HG03520 (cell line): Measurements from ENCODE around the gene ADCY9.
"Not testable (repeated sequence)": the region's sequence is repeated elsewhere in the genome, so short reads cannot be mapped to it uniquely, and the experiment has no call there.

Experiments
- ATAC-seq: cut with Tn5 transposase; IDR thresholded peaks from one replicate; pipeline ENCODE4 v1.9.1; 2021; ENCODE audit warnings: mild to moderate bottlenecking, moderate library complexity; ENCODE audit not compliant: unreplicated experiment

Gene ADCY9

GRCh38 chr16:4116325-4117249, at the start of gene ADCY9:
Gene ADCY9 (minus strand): TSS chr16:4116442. CDS start chr16:4115442, 1,000 bp downstream.
- no peak for ATAC-seq

GRCh38 chr16:4160658-4161430, 44.6 kb upstream of the ADCY9 start:
- no peak for ATAC-seq

- ATAC-seq = no peak
Observed at GRCh38 chr16:4159726-4160125, 43.5 kb upstream of the ADCY9 start.

GRCh38 chr16:4158143-4159093, 42.2 kb upstream of the ADCY9 start:
- ATAC-seq = no peak

- no peak for ATAC-seq
Observed at GRCh38 chr16:4157376-4157825, 41.2 kb upstream of the ADCY9 start.

GRCh38 chr16:4156503-4156902, 40.3 kb upstream of the ADCY9 start:
- ATAC-seq = not testable (repeated sequence)

- not testable (repeated sequence) for ATAC-seq
Observed at GRCh38 chr16:4153364-4153763, 37.1 kb upstream of the ADCY9 start.

GRCh38 chr16:4152267-4152666, 36.0 kb upstream of the ADCY9 start:
- no peak for ATAC-seq

- no peak for ATAC-seq
Observed at GRCh38 chr16:4147236-4147635, 31.0 kb upstream of the ADCY9 start.

GRCh38 chr16:4142268-4142667, 26.0 kb upstream of the ADCY9 start:
- no peak for ATAC-seq

GRCh38 chr16:4141604-4142003, 25.4 kb upstream of the ADCY9 start:
- ATAC-seq = no peak

- no peak for ATAC-seq
Observed at GRCh38 chr16:4140652-4141051, 24.4 kb upstream of the ADCY9 start.

- no peak for ATAC-seq
Observed at GRCh38 chr16:4139968-4140367, 23.7 kb upstream of the ADCY9 start.

- no peak for ATAC-seq
Observed at GRCh38 chr16:4138713-4139112, 22.5 kb upstream of the ADCY9 start.

GRCh38 chr16:4137438-4137837, 21.2 kb upstream of the ADCY9 start:
- ATAC-seq = no peak

GRCh38 chr16:4136229-4136813, 20.1 kb upstream of the ADCY9 start:
- no peak for ATAC-seq

- no peak for ATAC-seq
Observed at GRCh38 chr16:4135537-4135936, 19.3 kb upstream of the ADCY9 start.

- no peak for ATAC-seq
Observed at GRCh38 chr16:4133897-4134372, 17.7 kb upstream of the ADCY9 start.

- no peak for ATAC-seq
Observed at GRCh38 chr16:4131621-4132020, 15.4 kb upstream of the ADCY9 start.
